ENCODE data around the gene TPD52L1. TPM values are rescaled to one million over a fixed set of nuclear protein-coding genes. Genes with fewer than 3 reads are reported as not detected.

TPD52L1 gene
- total and polyA plus RNA-seq, 2 of the 4 experiments (the other 2 are of a cell fraction): 10.2 to 13.5 TPM

DNA sequence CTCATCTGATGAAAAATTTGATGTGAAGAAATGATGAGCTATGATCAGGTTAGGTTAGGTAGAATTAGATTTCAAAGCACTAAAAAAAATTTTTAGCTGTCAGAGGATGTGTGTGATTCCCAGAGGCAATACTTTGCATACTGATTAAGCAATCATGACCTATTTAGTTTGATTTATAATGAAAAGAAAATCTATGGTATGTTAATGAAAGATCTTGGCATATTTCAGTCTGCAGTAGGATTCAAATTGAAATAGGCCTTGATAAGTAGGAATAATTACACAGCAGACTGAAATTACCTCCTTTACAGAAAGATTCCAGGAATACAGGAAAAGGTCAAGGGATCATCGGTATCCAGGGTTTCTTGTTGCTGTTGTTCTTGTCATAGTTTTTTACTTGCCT is 78.9 kb downstream of the TPD52L1 start:
- H3K4me3 ChIP-seq (ENCODE audit: insufficient read depth, low read depth, low read length): no peak overlapping the region
- no peak overlapping the region for H2BK15ac ChIP-seq (ENCODE audit: low read depth, low read length)
- no peak overlapping the region for H2AK5ac ChIP-seq (ENCODE audit: low read depth, low read length)
- no peak overlapping the region for H3K14ac ChIP-seq (replicated peaks; ENCODE audit: low read depth, low read length)
- dilution Hi-C loops (cut with HindIII; ENCODE audit: low sequenced_read_pairs, unreplicated experiment) (no loop called here), intact Hi-C loops (cut with micrococcal nuclease) (no loop called here), in situ Hi-C loops (cut with MboI; ENCODE audit: low sequenced_read_pairs) (no loop called here)
- H4K8ac ChIP-seq (ENCODE audit: low read depth in 2 of 2, low read length in 2 of 2): peak overlapping the region; percentile 61 to 74; a peak in 2 of 4 replicates
- no peak overlapping the region; the same call in 1 of the 2 replicates for H3K4me2 ChIP-seq (ENCODE audit: low read depth, low read length)
- H3K9me3 ChIP-seq (ENCODE audit: control insufficient read depth, insufficient read depth, low read length): no peaks in the 10 kb centered on the region
- POLR2A ChIA-PET (ENCODE audit: unreplicated experiment): no interaction called here
- peak overlapping the region; percentile 52; the same call in 1 of the 2 replicates for H3K27ac ChIP-seq (ENCODE audit: insufficient read depth, low read length)
- H2AFZ ChIP-seq (replicated peaks; ENCODE audit: low read length, poor library complexity): no peak overlapping the region
- H3K18ac ChIP-seq (ENCODE audit: low read depth, low read length): peak overlapping the region; percentile 94; the same call in 1 of the 2 replicates
- H3K79me1 ChIP-seq (ENCODE audit: low read depth in 1 of 2, low read length in 2 of 2): no peaks in the 10 kb centered on the region
- H3K4me1 ChIP-seq (ENCODE audit: control insufficient read depth, insufficient read depth, low read length): peaks cover 16% of the 10 kb centered on the region
- no TSS peak for BruUV-seq (replicated peaks)
- ATAC-seq (ENCODE audit: low read depth) (peak; percentile 52; the same call in 1 of the 2 replicates), DNase-seq (peak; percentile 13)
- H3K9me1 ChIP-seq (ENCODE audit: insufficient read depth, low read length): no peaks in the 10 kb centered on the region; the same call in 1 of the 2 replicates
- peak overlapping the region; percentile 49; the same call in 1 of the 2 replicates for H2BK120ac ChIP-seq (ENCODE audit: low read depth, low read length)
- H3K9ac ChIP-seq (ENCODE audit: low read depth, low read length): no peak overlapping the region
- H2AK9ac ChIP-seq (replicated peaks; ENCODE audit: low read depth, low read length, poor library complexity): no peak overlapping the region
- H3K27me3 ChIP-seq (ENCODE audit: control insufficient read depth, insufficient read depth, low read length): no peaks in the 10 kb centered on the region
- H2BK20ac ChIP-seq (ENCODE audit: low read depth, low read length): peak overlapping the region; percentile 73; the same call in 1 of the 2 replicates
- TF ChIP-seq NFE2L2 (IDR thresholded peaks at IDR 0.05; ENCODE audit: low read depth, low read length) (no peak), RCOR1 (IDR thresholded peaks at IDR 0.05; ENCODE audit: insufficient replicate concordance, low read length) (no peak), CEBPB (IDR thresholded peaks at IDR 0.05; ENCODE audit: low read depth, low read length) (peak; percentile 81), MAFK (IDR thresholded peaks at IDR 0.05; ENCODE audit: low read depth, low read length) (no peak)
- TF ChIP-seq, protein P1, sequence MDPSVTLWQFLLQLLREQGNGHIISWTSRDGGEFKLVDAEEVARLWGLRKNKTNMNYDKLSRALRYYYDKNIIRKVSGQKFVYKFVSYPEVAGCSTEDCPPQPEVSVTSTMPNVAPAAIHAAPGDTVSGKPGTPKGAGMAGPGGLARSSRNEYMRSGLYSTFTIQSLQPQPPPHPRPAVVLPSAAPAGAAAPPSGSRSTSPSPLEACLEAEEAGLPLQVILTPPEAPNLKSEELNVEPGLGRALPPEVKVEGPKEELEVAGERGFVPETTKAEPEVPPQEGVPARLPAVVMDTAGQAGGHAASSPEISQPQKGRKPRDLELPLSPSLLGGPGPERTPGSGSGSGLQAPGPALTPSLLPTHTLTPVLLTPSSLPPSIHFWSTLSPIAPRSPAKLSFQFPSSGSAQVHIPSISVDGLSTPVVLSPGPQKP (IDR thresholded peaks at IDR 0.05; ENCODE audit: borderline replicate concordance, low read depth, low read length): no peak
- TF ChIP-seq, protein P2, sequence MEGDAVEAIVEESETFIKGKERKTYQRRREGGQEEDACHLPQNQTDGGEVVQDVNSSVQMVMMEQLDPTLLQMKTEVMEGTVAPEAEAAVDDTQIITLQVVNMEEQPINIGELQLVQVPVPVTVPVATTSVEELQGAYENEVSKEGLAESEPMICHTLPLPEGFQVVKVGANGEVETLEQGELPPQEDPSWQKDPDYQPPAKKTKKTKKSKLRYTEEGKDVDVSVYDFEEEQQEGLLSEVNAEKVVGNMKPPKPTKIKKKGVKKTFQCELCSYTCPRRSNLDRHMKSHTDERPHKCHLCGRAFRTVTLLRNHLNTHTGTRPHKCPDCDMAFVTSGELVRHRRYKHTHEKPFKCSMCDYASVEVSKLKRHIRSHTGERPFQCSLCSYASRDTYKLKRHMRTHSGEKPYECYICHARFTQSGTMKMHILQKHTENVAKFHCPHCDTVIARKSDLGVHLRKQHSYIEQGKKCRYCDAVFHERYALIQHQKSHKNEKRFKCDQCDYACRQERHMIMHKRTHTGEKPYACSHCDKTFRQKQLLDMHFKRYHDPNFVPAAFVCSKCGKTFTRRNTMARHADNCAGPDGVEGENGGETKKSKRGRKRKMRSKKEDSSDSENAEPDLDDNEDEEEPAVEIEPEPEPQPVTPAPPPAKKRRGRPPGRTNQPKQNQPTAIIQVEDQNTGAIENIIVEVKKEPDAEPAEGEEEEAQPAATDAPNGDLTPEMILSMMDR (conservative IDR thresholded peaks at IDR 0.05; ENCODE audit: low read depth, low read length): no peak
- H3K23ac ChIP-seq (ENCODE audit: low read depth, low read length): no peak overlapping the region
- peak overlapping the region; percentile 89; the same call in 1 of the 2 replicates for H4K5ac ChIP-seq (ENCODE audit: low read depth, low read length)
- no peaks in the 10 kb centered on the region for H3K36me3 ChIP-seq (ENCODE audit: control insufficient read depth, insufficient read depth, low read length)
- H3K56ac ChIP-seq (ENCODE audit: extremely low read depth, insufficient read depth, low read length): no peak overlapping the region
- H4K20me1 ChIP-seq (ENCODE audit: insufficient read depth, low read length): no peaks in the 10 kb centered on the region
- CTCF ChIA-PET: no interaction called here
- peak overlapping the region; percentile 34; the same call in 1 of the 2 replicates for H3K4ac ChIP-seq (ENCODE audit: low read depth, low read length)
- H2BK5ac ChIP-seq (ENCODE audit: low read depth, low read length, poor library complexity, severe bottlenecking): peak overlapping the region; percentile 80
- H4K91ac ChIP-seq (ENCODE audit: insufficient read depth, low read depth, low read length): no peak overlapping the region
- WGBS, 2 experiments (ENCODE audit: extremely low coverage in 2 of 2, insufficient read length in 1 of 2): no CpG with 5 or more reads among the region's 1 CpG

Data from IMR-90 (cell line).